Stimulated activated CD8-positive, alpha-beta memory T cell treated with anti-CD3 and anti-CD28 coated beads, Interleukin-2, amount 100 ng/mL, for 48 hours (primary cell): ENCODE results near the gene GPX7.

ENCODE experiments used
- DNase-seq, 2 donors: peaks; one replicate each; pipeline ENCODE4 v3.0.0-alpha.2; 2020; ENCODE audit warnings: low read depth in 2 of 2

GPX7 gene

GRCh38 chr1:52588027-52588426, 14.1 kb upstream of the GPX7 start:
- DNase-seq: no peak

- no peak for DNase-seq
These were observed 13.6 kb upstream of the GPX7 start for GRCh38 chr1:52588535-52588934.

DNA sequence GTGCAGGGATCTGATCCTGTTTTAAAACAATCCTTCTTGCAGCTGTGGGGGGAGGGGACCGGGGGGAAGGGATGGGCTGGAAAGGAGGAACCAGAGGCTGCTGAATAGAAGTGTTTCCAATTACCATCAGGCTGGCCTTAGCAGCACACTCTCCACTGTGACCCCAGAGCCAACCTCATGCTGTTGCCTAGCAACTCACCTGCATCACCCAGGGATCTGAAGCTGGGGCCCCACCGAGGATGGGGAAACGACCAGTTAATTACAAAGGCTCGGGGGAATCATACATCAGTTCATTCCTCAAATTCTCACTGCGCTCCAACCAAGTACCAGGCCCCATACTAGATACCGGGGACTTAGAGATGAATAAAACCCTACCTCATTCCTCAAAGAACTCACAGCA, 11.9 kb upstream of the GPX7 start:
- DNase-seq: no peak

DNA sequence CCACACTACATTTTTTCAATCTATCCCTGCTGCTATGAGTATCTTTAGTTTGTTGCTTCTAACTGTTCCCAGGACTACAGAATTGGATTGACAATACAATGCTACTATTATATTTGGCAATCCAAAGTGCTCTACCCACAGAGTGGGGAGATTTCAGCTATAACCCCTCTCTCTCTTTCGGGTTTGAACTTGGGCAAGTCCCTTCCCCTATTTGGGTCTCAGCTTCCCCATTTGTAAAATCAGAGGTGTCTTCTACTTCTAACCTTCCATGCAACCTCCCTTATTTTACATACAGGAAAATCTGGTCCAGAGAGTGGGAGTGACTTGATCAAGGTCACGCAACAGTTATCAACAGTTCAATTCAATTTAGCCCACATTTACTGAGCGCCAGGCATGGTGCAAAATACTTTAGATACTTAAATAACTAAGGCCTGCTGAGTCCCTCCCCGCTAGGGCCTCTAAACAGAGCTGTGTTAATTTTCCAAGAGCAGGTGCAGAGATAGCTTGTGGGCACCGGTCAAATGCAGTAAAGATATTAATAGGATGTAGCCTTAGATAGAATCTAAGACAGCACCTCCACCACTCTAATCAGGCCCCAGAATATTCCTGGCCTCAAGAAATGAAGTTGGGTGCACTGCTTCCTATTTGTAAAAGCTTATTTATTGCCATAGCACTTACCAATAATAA, 9.4 kb upstream of the GPX7 start:
- no peak for DNase-seq

- DNase-seq: no peak
These were observed 8.7 kb upstream of the GPX7 start for GRCh38 chr1:52593495-52593894.

- DNase-seq: no peak
These were observed 7.1 kb upstream of the GPX7 start for GRCh38 chr1:52595061-52595460.

- DNase-seq: no peak
These were observed 4.3 kb upstream of the GPX7 start for GRCh38 chr1:52597912-52598311.

GRCh38 chr1:52598729-52599128, 3.4 kb upstream of the GPX7 start:
- no peak for DNase-seq

DNA sequence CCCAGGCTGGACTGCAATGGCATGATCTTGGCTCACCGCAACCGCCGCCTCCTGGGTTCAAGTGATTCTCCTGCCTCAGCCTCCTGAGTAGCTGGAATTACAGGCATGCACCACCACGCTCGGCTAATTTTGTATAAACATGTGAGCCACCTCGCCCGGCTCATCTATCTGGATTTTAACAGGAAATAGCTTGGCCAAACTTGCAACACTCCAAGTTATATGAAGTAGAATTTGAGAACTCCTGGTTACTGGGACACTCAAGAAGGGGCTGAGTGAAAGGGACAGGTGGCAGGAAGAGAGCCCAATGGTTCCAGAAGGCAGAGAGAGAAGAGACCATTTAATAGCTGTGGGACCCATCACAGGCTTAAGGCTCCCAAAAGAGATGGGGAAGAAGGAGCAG, 2.9 kb upstream of the GPX7 start:
- DNase-seq: no peak

GRCh38 chr1:52600533-52601179, 1.5 kb upstream of the GPX7 start:
- no peak for DNase-seq

DNA sequence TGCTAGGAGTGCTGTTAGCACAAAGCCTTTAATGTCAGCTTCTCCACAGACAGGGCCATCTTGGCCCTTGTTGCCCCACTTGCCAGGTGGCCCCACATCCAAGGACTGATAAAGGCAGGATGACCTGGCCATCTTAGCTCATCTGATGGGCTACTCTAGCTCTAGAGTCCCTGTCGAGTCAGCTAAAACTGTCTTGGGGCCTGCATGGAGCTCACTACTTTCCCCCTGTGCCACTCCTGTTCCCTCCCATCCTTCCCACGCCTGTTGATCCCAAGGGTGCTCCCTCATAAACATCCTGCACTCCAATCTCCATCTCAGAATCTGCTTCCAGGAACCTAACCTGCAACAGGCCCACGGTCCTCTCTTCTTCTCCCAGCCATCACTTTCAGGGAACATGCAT, 652 bp upstream of the GPX7 start:
- DNase-seq: no peak

GRCh38 chr1:52602856-52603600, 857 bp downstream of the GPX7 start:
- DNase-seq: peak; percentile 1 to 5

DNA sequence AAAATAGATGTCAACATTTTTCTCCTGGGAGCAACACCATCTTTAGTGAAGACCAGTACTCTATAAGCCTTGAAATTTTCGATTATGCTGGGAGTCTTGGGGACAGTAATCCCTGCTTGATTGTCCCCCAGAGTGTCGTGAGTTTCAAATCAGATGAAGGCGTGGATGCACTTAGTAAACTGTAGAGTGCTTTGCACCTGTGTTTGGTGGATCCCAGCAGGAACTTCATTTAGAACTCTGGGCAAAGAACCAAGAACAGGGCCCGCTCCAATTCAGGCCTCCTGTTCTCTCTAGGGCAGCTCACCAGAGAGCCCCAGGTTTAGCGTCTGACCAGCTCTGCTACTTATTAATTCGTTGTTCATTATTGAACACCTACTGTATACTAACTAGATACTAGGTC, 1.5 kb downstream of the GPX7 start:
- no peak for DNase-seq

GRCh38 chr1:52604063-52604770, 2.0 kb downstream of the GPX7 start:
- DNase-seq: no peak

GRCh38 chr1:52613636-52614373, 11.6 kb downstream of the GPX7 start:
- no peak for DNase-seq

- DNase-seq: no peak
These were observed 12.5 kb downstream of the GPX7 start for GRCh38 chr1:52614671-52615070.

DNA sequence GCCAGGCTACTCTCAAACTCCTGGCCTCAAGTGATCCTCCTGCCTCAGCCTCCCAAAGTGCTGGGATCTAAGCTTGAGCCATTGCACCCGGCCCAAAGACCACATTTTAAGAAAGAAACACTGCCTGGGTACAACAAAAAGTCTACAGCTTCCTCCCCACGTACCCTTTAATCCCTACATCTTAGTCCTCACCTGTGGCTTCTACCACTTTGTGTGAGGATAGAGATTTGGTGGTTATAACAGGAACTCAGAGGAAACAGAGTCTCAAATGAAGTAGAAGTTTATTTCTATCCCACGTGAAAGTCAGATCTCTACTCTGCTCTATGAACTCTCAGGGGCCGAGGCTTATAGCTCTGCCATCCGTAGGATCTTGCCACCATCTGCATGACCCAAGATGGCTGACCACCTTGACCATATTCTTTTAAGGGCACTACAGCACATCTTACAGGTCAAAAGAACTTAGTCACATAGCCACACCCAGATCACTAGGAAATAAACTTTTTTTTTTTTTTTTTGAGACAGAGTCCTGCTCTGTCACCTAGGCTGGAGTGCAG, 13.4 kb downstream of the GPX7 start:
- no peak for DNase-seq

GRCh38 chr1:52621950-52622349, 19.8 kb downstream of the GPX7 start:
- DNase-seq: no peak

- DNase-seq: no peak
These were observed 21.6 kb downstream of the GPX7 start for GRCh38 chr1:52623812-52624211.

DNA sequence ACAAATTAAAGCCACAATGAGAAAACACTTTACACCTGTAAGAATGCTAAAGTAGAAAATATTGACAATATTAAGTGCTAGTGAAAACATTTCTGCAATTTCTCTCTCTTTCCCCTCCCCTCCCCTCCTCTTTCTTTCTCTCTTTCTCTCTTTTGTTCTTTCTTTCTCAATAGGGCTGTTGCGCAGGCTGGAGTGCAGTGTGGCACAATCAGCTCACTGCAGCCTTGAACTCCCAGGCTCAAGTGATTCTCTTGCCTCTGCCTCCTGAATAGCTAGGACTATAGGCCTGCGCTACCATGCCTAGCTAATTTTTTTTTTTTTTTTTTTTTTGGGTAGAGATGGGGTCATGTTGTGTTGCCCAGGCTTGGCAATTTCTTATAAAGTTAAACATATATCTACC, 24.9 kb downstream of the GPX7 start:
- DNase-seq: no peak

DNA sequence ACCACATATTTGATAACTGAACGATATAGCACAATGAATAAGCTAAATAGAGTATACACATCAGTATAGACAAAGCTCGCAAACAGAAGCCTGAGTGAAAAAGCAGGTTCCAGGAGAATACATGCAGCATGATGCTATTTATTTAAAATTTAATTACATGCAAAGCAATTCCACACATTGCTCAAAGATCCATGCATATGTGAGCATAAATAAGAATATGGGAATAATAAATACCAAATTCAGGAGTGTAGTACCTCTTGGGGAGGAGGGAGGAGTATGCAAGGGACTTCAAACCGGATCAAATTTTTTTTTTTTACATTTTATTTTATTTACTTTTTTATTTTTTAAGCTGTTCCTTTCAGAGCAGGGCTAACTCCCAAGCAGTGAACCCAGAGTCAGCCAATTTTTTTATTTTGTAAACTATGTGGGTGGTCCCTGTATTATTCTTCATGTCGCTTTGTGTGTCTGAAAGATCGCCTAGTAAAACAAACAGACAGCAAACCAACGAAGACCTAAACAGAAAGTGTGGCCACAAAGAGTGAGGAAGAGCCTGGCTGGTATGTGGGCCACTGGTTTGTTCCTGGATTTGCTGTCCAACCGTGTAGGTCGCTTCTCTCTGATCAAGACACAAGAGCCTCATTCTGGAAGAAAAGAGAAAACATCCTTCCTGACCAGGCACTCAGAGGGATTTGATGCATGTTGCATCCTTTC, 26.6 kb downstream of the GPX7 start:
- no peak for DNase-seq
